HepG2 (cell line): ENCODE measurements around the gene NPW. TPM values are rescaled to one million over a fixed set of nuclear protein-coding genes. Genes with fewer than 3 reads are reported as not detected.

Experiments
- ARNT2 ChIP-seq: sonication (generic); formaldehyde crosslinking; IDR thresholded peaks from 2 replicates; pipeline ENCODE4 v1.8.0; 2022; ENCODE audit warnings: mild to moderate bottlenecking, low read depth, missing genetic modification reagents, moderate library complexity
- ATRX ChIP-seq: sonication (generic); formaldehyde crosslinking; IDR thresholded peaks from 2 replicates; pipeline ENCODE4 v1.4.0; 2020; ENCODE audit warnings: missing genetic modification reagents, borderline replicate concordance
- CBX5 ChIP-seq: sonication (generic); formaldehyde crosslinking; IDR thresholded peaks from 2 replicates; pipeline ENCODE4 v1.4.0; 2020; ENCODE audit warnings: missing genetic modification reagents, borderline replicate concordance
- FLYWCH1 ChIP-seq: sonication (generic); formaldehyde crosslinking; IDR thresholded peaks from 2 replicates; pipeline ENCODE4 v1.8.1; 2023; ENCODE audit warnings: mild to moderate bottlenecking, missing genetic modification reagents
- HNF4A ChIP-seq: sonication (generic); formaldehyde crosslinking; IDR thresholded peaks from 2 replicates; pipeline ENCODE4 v1.4.0; 2020; ENCODE audit warnings: missing genetic modification reagents
- HOXA3 ChIP-seq: sonication (generic); formaldehyde crosslinking; IDR thresholded peaks from 2 replicates; pipeline ENCODE4 v1.5.0; 2020; ENCODE audit warnings: missing genetic modification reagents
- KDM5B ChIP-seq: sonication (generic); formaldehyde crosslinking; IDR thresholded peaks from 2 replicates; pipeline ENCODE4 v1.4.0; 2020; ENCODE audit warnings: missing genetic modification reagents, mild to moderate bottlenecking, borderline replicate concordance
- NFYC ChIP-seq: IDR thresholded peaks from 2 replicates; pipeline ENCODE4 v1.6.1; 2016; ENCODE audit warnings: missing genetic modification reagents, missing compliant biosample characterization
- PAX8 ChIP-seq: sonication (generic); formaldehyde crosslinking; IDR thresholded peaks from 2 replicates; pipeline ENCODE4 v1.8.0; 2022; ENCODE audit warnings: mild to moderate bottlenecking, missing genetic modification reagents, borderline replicate concordance
- POLR2A ChIP-seq, 2 experiments: IDR thresholded peaks; 2 replicates each; pipeline ENCODE4 v1.6.1; 2011; ENCODE audit warnings: low read depth in 2 of 2, low read length in 2 of 2, mild to moderate bottlenecking in 1 of 2, moderate library complexity in 1 of 2; ENCODE audit not compliant: insufficient read depth in 1 of 2
- POLR2G ChIP-seq: fragments of 200-400 bp; formaldehyde crosslinking; IDR thresholded peaks from 2 replicates; pipeline ENCODE4 v1.6.1; 2018; ENCODE audit warnings: mild to moderate bottlenecking, low read depth, low read length, moderate library complexity
- SIN3B ChIP-seq: fragments of 150-350 bp; IDR thresholded peaks from 2 replicates; pipeline ENCODE4 v1.6.1; 2014; ENCODE audit warnings: low read length
- SP1 ChIP-seq, 2 experiments: fragments of 450-650 bp in 1 of 2; sonication (generic) in 1 of 2; formaldehyde crosslinking in 1 of 2; IDR thresholded peaks; 2 replicates each; pipeline versions ENCODE4 v1.4.0 to v1.6.1; 2016 to 2020; ENCODE audit warnings: missing genetic modification reagents in 1 of 2
- TOPORS ChIP-seq: sonication (generic); formaldehyde crosslinking; IDR thresholded peaks from 2 replicates; pipeline ENCODE4 v1.8.0; 2023; ENCODE audit warnings: mild to moderate bottlenecking, missing genetic modification reagents
- ZNF160 ChIP-seq: sonication (generic); formaldehyde crosslinking; IDR thresholded peaks from 2 replicates; pipeline ENCODE4 v1.8.0; 2022; ENCODE audit warnings: mild to moderate bottlenecking, inconsistent platforms, missing genetic modification reagents
- ZNF577 ChIP-seq: sonication (generic); formaldehyde crosslinking; IDR thresholded peaks from 2 replicates; pipeline ENCODE4 v1.4.0; 2020; ENCODE audit warnings: mild to moderate bottlenecking, low read depth, missing genetic modification reagents, borderline replicate concordance
- ZNF607 ChIP-seq: sonication (generic); formaldehyde crosslinking; IDR thresholded peaks from 2 replicates; pipeline ENCODE4 v1.5.1; 2020; ENCODE audit warnings: missing genetic modification reagents, mild to moderate bottlenecking, borderline replicate concordance
- polyA plus RNA-seq, 8 experiments: library from polyadenylated mRNA; depleted of rRNA in 3 of 8; stranded (reverse) in 7 of 8; unstranded in 1 of 8; fragments of >200 nt; fragmentation: Illumina TruSeq in 4 of 8; extraction: Trizol in 4 of 8; gene quantifications; 2 replicates each; pipeline versions ENCODE4 v1.2.1 to v1.2.3, GENCODE V29; 2011 to 2016; ENCODE audit warnings: low read depth in 4 of 8, missing spikeins in 1 of 8, mixed read lengths in 1 of 8; ENCODE audit not compliant: insufficient read depth in 1 of 8
- total RNA-seq, 5 experiments: library from RNA; depleted of rRNA; stranded (reverse); fragments of >200 nt; fragmentation: Illumina TruSeq; extraction: Trizol; gene quantifications; 2 replicates each; pipeline ENCODE4 v1.2.3, GENCODE V29; 2016; ENCODE audit warnings: low read depth in 1 of 5
- TF ChIP-seq, protein P1 (sequence below): sonication (generic); formaldehyde crosslinking; IDR thresholded peaks from 2 replicates; pipeline ENCODE4 v1.5.1; 2020; ENCODE audit warnings: mild to moderate bottlenecking, missing genetic modification reagents
- TF ChIP-seq, protein P2 (sequence below): sonication (generic); formaldehyde crosslinking; IDR thresholded peaks from 2 replicates; pipeline ENCODE4 v1.4.0; 2020; ENCODE audit warnings: missing genetic modification reagents
- TF ChIP-seq, protein P3 (sequence below): IDR thresholded peaks from 2 replicates; pipeline ENCODE4 v1.6.1; 2016; ENCODE audit warnings: missing compliant biosample characterization, missing genetic modification reagents, borderline replicate concordance
- TF ChIP-seq, protein P4 (sequence below): sonication (generic); formaldehyde crosslinking; IDR thresholded peaks from 2 replicates; pipeline ENCODE4 v1.8.0; 2022; ENCODE audit warnings: missing genetic modification reagents, mild to moderate bottlenecking, inconsistent platforms, borderline replicate concordance
- TF ChIP-seq, protein P5 (sequence below): sonication (generic); formaldehyde crosslinking; IDR thresholded peaks from 2 replicates; pipeline ENCODE4 v1.5.0; 2020; ENCODE audit warnings: missing genetic modification reagents, mild to moderate bottlenecking, borderline replicate concordance

Gene NPW
- total and polyA plus RNA-seq, 2 of the 13 experiments (the other 11 are each of a cell fraction or from before 2014, with no cell fraction given): 0.24 to 0.97 TPM

DNA sequence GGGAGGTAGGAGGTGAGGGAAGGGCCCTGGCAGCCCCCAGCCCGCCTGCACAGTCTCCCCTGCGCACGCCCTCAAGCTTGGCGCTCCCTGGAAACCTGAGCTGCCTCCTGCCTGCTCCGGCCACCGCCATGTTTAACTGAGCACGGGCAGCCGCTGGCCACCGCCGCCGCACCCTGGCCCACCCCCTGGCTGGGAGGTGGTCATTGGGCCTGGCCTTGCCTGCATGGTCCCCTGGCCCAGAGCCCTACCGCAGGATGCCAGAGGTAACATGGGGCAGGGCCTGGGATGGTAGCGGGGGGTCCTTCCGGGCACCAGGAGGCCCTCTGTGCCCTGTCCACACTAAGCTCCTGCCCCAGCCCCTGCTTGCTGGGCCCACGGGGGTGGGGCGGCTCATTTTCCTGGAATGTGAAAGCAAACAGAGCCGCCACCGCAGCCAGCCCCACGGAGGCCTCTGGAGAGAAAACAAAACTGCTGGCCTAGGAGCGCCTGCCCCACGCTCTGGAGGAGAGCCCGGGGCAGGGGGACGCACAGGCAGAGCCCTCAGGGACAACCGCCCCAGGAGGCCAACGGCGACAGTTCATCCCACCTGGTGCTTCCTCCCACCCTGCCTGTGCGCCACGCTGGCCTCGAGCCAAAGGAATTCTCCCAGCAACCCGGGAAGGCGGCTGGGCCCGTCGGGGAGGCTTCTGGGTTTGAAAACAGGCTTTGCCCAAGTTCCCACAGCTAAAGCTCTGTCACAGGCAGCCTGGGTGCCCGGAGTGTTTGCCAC, 16.0 kb downstream of the NPW start (continued):
- TF ChIP-seq, protein P1, sequence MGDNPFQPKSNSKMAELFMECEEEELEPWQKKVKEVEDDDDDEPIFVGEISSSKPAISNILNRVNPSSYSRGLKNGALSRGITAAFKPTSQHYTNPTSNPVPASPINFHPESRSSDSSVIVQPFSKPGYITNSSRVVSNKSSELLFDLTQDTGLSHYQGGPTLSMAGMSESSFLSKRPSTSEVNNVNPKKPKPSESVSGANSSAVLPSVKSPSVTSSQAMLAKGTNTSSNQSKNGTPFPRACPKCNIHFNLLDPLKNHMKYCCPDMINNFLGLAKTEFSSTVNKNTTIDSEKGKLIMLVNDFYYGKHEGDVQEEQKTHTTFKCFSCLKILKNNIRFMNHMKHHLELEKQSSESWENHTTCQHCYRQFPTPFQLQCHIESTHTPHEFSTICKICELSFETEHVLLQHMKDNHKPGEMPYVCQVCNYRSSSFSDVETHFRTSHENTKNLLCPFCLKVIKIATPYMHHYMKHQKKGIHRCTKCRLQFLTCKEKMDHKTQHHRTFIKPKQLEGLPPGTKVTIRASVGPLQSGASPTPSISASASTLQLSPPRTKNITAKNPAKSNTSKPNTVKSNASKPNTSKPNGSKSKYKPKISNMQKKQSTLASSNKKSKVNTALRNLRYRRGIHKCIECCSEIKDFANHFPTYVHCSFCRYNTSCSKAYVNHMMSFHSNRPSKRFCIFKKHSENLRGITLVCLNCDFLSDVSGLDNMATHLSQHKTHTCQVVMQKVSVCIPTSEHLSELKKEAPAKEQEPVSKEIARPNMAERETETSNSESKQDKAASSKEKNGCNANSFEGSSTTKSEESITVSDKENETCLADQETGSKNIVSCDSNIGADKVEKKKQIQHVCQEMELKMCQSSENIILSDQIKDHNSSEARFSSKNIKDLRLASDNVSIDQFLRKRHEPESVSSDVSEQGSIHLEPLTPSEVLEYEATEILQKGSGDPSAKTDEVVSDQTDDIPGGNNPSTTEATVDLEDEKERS (CRISPR knock-in tag): peak; percentile 67
- TF ChIP-seq PAX8 (CRISPR knock-in tag) (no peak; the same call in 1 of the 2 replicates), HOXA3 (CRISPR knock-in tag) (peak; percentile 82; the same call in 1 of the 2 replicates), NFYC (CRISPR knock-in tag) (no peak), HNF4A (CRISPR knock-in tag) (peak; percentile 66), POLR2A (IDR thresholded peaks at IDR 0.05; ENCODE audit: insufficient read depth in 1 of 2, low read depth in 2 of 2, low read length in 2 of 2) (peak; percentile 51 to 73; a peak in 3 of 4 replicates), ZNF607 (CRISPR knock-in tag) (0 out of 2 replicates have a peak, but pooled peaks have one; percentile 26), POLR2G (peak; percentile 90), SIN3B (no peak), FLYWCH1 (CRISPR knock-in tag) (0 out of 2 replicates have a peak, but pooled peaks have one; percentile 66), ATRX (CRISPR knock-in tag) (no peak), KDM5B (CRISPR knock-in tag) (peak; percentile 80), ZNF577 (no peak), ZNF160 (CRISPR knock-in tag) (no peak), CBX5 (CRISPR knock-in tag) (peak; percentile 79; the same call in 1 of the 2 replicates), ARNT2 (CRISPR knock-in tag) (peak; percentile 88), SP1 (IDR thresholded peaks at IDR 0.05) (no peak), SP1 (CRISPR knock-in tag; IDR thresholded peaks at IDR 0.05) (peak; percentile 18; the same call in 1 of the 2 replicates), TOPORS (no peak)
- TF ChIP-seq, protein P2, sequence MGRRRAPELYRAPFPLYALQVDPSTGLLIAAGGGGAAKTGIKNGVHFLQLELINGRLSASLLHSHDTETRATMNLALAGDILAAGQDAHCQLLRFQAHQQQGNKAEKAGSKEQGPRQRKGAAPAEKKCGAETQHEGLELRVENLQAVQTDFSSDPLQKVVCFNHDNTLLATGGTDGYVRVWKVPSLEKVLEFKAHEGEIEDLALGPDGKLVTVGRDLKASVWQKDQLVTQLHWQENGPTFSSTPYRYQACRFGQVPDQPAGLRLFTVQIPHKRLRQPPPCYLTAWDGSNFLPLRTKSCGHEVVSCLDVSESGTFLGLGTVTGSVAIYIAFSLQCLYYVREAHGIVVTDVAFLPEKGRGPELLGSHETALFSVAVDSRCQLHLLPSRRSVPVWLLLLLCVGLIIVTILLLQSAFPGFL (CRISPR knock-in tag): no peak
- TF ChIP-seq, protein P3, sequence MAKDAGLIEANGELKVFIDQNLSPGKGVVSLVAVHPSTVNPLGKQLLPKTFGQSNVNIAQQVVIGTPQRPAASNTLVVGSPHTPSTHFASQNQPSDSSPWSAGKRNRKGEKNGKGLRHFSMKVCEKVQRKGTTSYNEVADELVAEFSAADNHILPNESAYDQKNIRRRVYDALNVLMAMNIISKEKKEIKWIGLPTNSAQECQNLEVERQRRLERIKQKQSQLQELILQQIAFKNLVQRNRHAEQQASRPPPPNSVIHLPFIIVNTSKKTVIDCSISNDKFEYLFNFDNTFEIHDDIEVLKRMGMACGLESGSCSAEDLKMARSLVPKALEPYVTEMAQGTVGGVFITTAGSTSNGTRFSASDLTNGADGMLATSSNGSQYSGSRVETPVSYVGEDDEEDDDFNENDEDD (CRISPR knock-in tag): peak; percentile 38; the same call in 1 of the 2 replicates
- TF ChIP-seq, protein P4, sequence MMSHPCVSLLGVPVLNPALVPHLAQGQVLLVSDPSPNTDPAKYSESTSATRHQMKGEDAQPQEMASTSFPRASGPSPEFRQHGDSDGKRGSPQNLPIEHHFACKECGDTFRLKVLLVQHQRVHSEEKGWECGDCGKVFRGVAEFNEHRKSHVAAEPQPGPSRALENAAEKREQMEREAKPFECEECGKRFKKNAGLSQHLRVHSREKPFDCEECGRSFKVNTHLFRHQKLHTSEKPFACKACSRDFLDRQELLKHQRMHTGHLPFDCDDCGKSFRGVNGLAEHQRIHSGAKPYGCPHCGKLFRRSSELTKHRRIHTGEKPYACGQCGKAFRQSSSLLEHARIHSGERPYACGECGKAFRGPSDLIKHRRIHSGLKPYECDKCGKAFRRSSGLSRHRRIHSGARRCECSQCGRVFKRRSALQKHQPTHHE (CRISPR knock-in tag): peak; percentile 83
- TF ChIP-seq, protein P5, sequence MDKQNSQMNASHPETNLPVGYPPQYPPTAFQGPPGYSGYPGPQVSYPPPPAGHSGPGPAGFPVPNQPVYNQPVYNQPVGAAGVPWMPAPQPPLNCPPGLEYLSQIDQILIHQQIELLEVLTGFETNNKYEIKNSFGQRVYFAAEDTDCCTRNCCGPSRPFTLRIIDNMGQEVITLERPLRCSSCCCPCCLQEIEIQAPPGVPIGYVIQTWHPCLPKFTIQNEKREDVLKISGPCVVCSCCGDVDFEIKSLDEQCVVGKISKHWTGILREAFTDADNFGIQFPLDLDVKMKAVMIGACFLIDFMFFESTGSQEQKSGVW: 0 out of 2 replicates have a peak, but pooled peaks have one; percentile 28
